OCI-LY7 (cell line): Measurements from ENCODE around the gene ADARB2.

Source experiments
- EZH2phosphoT487 ChIP-seq: fragments of 200-600 bp; sonication (generic); IDR thresholded peaks from 2 replicates; pipeline ENCODE4 v1.6.1; 2018; ENCODE audit warnings: low read depth, borderline replicate concordance, mild to moderate bottlenecking, mixed run types, antibody characterized with exemption, low read length, moderate library complexity, mixed read lengths
- TF ChIP-seq, protein P1 (sequence below): fragments of 200-600 bp; sonication (generic); conservative IDR thresholded peaks from 2 replicates; pipeline ENCODE4 v1.5.1; 2014; ENCODE audit warnings: mild to moderate bottlenecking, antibody characterized with exemption, low read length, moderate library complexity, mixed read lengths

- TF ChIP-seq, protein P1, sequence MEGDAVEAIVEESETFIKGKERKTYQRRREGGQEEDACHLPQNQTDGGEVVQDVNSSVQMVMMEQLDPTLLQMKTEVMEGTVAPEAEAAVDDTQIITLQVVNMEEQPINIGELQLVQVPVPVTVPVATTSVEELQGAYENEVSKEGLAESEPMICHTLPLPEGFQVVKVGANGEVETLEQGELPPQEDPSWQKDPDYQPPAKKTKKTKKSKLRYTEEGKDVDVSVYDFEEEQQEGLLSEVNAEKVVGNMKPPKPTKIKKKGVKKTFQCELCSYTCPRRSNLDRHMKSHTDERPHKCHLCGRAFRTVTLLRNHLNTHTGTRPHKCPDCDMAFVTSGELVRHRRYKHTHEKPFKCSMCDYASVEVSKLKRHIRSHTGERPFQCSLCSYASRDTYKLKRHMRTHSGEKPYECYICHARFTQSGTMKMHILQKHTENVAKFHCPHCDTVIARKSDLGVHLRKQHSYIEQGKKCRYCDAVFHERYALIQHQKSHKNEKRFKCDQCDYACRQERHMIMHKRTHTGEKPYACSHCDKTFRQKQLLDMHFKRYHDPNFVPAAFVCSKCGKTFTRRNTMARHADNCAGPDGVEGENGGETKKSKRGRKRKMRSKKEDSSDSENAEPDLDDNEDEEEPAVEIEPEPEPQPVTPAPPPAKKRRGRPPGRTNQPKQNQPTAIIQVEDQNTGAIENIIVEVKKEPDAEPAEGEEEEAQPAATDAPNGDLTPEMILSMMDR, result no peak
- TF ChIP-seq EZH2phosphoT487, result no peak
Observed at GRCh38 chr10:1168763-1169162, 568.6 kb downstream of the ADARB2 start.
